PFSK-1 (cell line): ENCODE results near the gene HHAT.

ENCODE experiments used
- FOXP2 ChIP-seq: optimal IDR thresholded peaks from 2 replicates; pipeline ENCODE3; 2011; ENCODE audit warnings: borderline replicate concordance, control low read depth, inconsistent platforms; ENCODE audit not compliant: insufficient read depth; ENCODE audit errors: extremely low read length, extremely low read depth
- POLR2AphosphoS5 ChIP-seq: IDR thresholded peaks from 2 replicates; pipeline ENCODE4 v1.6.1; 2012; ENCODE audit warnings: low read depth, mild to moderate bottlenecking, control low read depth, low read length, moderate library complexity
- SIN3A ChIP-seq: IDR thresholded peaks from 2 replicates; pipeline ENCODE4 v1.6.1; 2012; ENCODE audit warnings: mild to moderate bottlenecking, low read length, moderate library complexity, borderline replicate concordance; ENCODE audit not compliant: insufficient read depth
- TAF1 ChIP-seq: IDR thresholded peaks from 2 replicates; pipeline ENCODE4 v1.6.1; 2012; ENCODE audit warnings: low read length, control low read depth, borderline replicate concordance; ENCODE audit not compliant: insufficient read depth
- TF ChIP-seq, protein P1 (sequence below), 2 experiments: IDR thresholded peaks; 2 replicates each; pipeline versions ENCODE4 v1.6.1 to v1.8.0; 2011 to 2012; ENCODE audit warnings: low read depth in 2 of 2, low read length in 2 of 2, control low read depth in 1 of 2, inconsistent platforms in 1 of 2, mild to moderate bottlenecking in 1 of 2, moderate library complexity in 1 of 2; ENCODE audit not compliant: insufficient read depth in 1 of 2

HHAT gene

DNA sequence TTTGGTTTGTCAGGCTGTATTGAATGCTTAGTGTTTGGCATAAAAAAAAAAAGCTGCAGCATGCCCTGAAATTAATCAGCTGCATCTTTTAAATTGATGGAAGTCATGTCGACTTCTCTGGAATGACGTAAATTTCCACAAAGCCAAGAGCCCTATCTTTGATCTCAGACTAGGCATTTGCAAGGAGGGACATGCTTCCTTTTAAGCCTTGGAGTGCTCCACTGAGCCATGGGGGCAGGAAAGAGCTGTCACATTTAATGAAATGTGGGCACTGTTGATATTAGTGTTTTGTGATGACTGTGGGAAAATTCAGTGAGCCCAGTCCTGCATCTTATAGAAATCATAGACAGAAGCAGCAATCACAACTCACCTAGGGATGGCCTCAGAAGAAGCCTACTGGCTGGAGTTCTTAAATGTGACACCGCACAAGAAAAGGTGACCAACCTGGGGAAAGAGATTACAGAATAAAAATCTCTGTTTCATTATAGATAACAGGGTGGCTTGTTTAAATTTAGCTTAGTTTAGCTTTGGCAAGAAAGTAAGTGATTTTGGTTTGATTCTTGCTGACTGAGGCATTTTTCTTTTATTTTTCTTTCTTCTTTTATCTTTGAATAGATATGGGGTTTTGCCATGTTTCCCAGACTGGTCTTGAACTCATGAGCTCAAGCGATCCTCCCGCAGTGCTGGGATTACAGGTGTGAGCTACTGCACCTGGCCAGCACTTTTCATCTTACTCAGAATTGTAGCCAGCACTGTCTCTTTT lies 188.2 kb downstream of the HHAT start:
- TF ChIP-seq, protein P1, sequence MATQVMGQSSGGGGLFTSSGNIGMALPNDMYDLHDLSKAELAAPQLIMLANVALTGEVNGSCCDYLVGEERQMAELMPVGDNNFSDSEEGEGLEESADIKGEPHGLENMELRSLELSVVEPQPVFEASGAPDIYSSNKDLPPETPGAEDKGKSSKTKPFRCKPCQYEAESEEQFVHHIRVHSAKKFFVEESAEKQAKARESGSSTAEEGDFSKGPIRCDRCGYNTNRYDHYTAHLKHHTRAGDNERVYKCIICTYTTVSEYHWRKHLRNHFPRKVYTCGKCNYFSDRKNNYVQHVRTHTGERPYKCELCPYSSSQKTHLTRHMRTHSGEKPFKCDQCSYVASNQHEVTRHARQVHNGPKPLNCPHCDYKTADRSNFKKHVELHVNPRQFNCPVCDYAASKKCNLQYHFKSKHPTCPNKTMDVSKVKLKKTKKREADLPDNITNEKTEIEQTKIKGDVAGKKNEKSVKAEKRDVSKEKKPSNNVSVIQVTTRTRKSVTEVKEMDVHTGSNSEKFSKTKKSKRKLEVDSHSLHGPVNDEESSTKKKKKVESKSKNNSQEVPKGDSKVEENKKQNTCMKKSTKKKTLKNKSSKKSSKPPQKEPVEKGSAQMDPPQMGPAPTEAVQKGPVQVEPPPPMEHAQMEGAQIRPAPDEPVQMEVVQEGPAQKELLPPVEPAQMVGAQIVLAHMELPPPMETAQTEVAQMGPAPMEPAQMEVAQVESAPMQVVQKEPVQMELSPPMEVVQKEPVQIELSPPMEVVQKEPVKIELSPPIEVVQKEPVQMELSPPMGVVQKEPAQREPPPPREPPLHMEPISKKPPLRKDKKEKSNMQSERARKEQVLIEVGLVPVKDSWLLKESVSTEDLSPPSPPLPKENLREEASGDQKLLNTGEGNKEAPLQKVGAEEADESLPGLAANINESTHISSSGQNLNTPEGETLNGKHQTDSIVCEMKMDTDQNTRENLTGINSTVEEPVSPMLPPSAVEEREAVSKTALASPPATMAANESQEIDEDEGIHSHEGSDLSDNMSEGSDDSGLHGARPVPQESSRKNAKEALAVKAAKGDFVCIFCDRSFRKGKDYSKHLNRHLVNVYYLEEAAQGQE (IDR thresholded peaks at IDR 0.05; ENCODE audit: insufficient read depth in 1 of 2, low read depth in 2 of 2, low read length in 2 of 2) = no peak
- no peak for TF ChIP-seq FOXP2

DNA sequence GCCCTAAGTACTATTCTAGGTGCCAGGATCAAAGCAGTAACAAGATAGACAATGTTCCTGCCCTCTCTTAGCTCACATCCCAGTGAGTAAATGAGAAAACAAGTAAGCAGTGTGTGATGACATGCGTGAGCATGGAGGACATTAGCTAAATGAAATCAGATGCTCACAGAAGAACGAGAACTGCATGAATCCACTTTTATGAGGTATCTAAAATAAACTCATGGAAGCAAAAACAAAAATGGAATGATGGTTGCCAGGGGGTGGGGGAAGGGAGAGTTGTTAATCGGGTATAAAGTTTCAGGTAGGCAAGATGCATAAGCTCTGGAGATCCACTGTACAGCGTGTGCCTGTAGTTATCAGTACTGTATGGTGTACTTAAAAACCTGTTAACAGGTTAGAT lies 195.1 kb downstream of the HHAT start:
- TF ChIP-seq POLR2AphosphoS5 = no peak
- no peak for TF ChIP-seq TAF1
- TF ChIP-seq, protein P1 (IDR thresholded peaks at IDR 0.05; ENCODE audit: insufficient read depth in 1 of 2, low read depth in 2 of 2, low read length in 2 of 2) = no peak
- TF ChIP-seq FOXP2 = no peak
- TF ChIP-seq SIN3A = no peak

DNA sequence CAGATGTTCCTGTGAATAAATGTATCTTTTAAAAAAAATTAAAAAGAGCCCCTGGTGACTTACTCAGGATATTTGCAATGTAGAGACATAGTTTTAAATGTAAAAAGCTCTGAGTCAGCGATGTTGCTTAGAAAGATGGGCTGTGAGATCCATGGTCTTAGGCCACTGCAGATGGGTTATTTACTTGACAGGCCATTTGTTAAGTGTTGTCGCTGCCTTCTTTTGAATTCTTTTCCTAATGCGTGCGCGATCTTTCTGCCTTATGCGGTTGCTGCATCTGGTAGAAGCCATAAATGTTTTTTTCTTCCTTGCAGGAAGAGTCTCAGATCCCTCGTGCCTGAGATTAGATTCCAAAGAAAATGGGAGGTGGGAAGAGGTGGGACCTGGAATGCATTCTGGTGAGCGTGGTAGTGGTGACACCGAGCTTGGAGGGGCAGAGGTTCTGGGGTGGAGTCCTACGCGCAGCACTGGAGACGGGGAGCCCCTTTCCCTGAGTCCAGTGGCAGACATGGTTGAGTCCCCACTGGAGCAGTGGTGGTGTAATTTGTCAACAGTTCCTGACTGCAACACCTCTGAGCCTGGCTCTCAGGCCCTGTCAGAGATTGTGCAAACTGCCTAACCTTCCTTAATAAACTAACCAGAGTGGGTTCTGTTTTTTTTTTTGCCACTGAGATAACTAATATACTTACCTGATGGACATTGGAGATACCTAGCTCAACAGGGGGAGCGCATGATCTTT lies 197.2 kb downstream of the HHAT start:
- no peak for TF ChIP-seq FOXP2
- no peak for TF ChIP-seq TAF1
- TF ChIP-seq, protein P1 (IDR thresholded peaks at IDR 0.05; ENCODE audit: insufficient read depth in 1 of 2, low read depth in 2 of 2, low read length in 2 of 2) = no peak
- TF ChIP-seq POLR2AphosphoS5 = no peak
- no peak for TF ChIP-seq SIN3A

DNA sequence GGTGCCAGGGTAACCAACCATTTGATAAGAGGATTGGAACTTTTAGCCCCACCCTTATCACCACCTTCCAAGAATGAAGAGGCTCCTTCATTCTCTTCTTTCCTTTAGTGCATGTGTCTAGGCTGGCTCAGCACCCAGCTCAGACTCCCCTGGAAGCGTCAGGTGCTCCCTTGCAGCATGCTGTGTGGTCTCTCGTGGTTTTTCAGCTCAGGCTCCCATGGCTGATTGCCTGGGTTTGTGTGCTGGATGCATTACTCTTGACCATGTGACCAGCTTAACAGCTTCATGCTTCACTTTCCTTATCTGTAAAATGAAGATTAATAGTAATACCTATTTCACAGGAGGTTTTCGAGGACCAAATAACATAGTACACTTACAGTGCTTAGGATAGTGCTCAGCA lies 198.4 kb downstream of the HHAT start:
- no peak for TF ChIP-seq POLR2AphosphoS5
- TF ChIP-seq TAF1 = no peak
- TF ChIP-seq SIN3A = no peak
- no peak for TF ChIP-seq FOXP2
- TF ChIP-seq, protein P1 (IDR thresholded peaks at IDR 0.05; ENCODE audit: insufficient read depth in 1 of 2, low read depth in 2 of 2, low read length in 2 of 2) = no peak
